ENCODE measurements around the gene TMEM81.

Gene TMEM81

GRCh38 chr1:205058853-205059252, 25.4 kb downstream of the TMEM81 start:
- Histone ChIP-seq H3K9me2 (replicated peaks; ENCODE audit: control insufficient read depth, low read length) (no peaks in the 10 kb centered on the region), H3K36me3 (ENCODE audit: control insufficient read depth, low read length) (no peaks in the 10 kb centered on the region), H3K27me3 (ENCODE audit: control insufficient read depth, low read length) (0 out of 2 replicates have a peak, but pooled peaks cover 5% of the 10 kb centered on the region), H4K20me1 (ENCODE audit: control insufficient read depth, insufficient read depth, low read depth, low read length) (no peaks in the 10 kb centered on the region), H3K4me1 (ENCODE audit: control insufficient read depth, low read length) (no peaks in the 10 kb centered on the region), H3K79me2 (ENCODE audit: control insufficient read depth, low read length) (no peaks in the 10 kb centered on the region), H3K9me3 (ENCODE audit: control insufficient read depth, insufficient read depth, low read length) (no peaks in the 10 kb centered on the region), H3F3A (ENCODE audit: control insufficient read depth, insufficient read depth) (no peaks in the 10 kb centered on the region), H3K4me2 (ENCODE audit: low read length) (no peak overlapping the region), H3K27ac (ENCODE audit: low read depth, low read length) (no peak overlapping the region), H3K4me3 (ENCODE audit: low read length) (no peak overlapping the region)
- TF ChIP-seq, protein P1, sequence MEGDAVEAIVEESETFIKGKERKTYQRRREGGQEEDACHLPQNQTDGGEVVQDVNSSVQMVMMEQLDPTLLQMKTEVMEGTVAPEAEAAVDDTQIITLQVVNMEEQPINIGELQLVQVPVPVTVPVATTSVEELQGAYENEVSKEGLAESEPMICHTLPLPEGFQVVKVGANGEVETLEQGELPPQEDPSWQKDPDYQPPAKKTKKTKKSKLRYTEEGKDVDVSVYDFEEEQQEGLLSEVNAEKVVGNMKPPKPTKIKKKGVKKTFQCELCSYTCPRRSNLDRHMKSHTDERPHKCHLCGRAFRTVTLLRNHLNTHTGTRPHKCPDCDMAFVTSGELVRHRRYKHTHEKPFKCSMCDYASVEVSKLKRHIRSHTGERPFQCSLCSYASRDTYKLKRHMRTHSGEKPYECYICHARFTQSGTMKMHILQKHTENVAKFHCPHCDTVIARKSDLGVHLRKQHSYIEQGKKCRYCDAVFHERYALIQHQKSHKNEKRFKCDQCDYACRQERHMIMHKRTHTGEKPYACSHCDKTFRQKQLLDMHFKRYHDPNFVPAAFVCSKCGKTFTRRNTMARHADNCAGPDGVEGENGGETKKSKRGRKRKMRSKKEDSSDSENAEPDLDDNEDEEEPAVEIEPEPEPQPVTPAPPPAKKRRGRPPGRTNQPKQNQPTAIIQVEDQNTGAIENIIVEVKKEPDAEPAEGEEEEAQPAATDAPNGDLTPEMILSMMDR (IDR thresholded peaks at IDR 0.05; ENCODE audit: low read depth, low read length, poor library complexity, severe bottlenecking) = no peak
- no peak for TF ChIP-seq EZH2phosphoT487 (IDR thresholded peaks at IDR 0.05; ENCODE audit: borderline replicate concordance, low read length)

GRCh38 chr1:205057808-205058575, 26.3 kb downstream of the TMEM81 start:
- Histone ChIP-seq H4K20me1 (ENCODE audit: control insufficient read depth, insufficient read depth, low read depth, low read length) (no peaks in the 10 kb centered on the region), H3K4me3 (ENCODE audit: low read length) (no peak overlapping the region), H3K79me2 (ENCODE audit: control insufficient read depth, low read length) (no peaks in the 10 kb centered on the region), H3F3A (ENCODE audit: control insufficient read depth, insufficient read depth) (no peaks in the 10 kb centered on the region), H3K9me2 (replicated peaks; ENCODE audit: control insufficient read depth, low read length) (no peaks in the 10 kb centered on the region), H3K9me3 (ENCODE audit: control insufficient read depth, insufficient read depth, low read length) (no peaks in the 10 kb centered on the region), H3K4me2 (ENCODE audit: low read length) (no peak overlapping the region), H3K27me3 (ENCODE audit: control insufficient read depth, low read length) (0 out of 2 replicates have a peak, but pooled peaks cover 5% of the 10 kb centered on the region), H3K4me1 (ENCODE audit: control insufficient read depth, low read length) (no peaks in the 10 kb centered on the region), H3K36me3 (ENCODE audit: control insufficient read depth, low read length) (no peaks in the 10 kb centered on the region), H3K27ac (ENCODE audit: low read depth, low read length) (no peak overlapping the region)
- TF ChIP-seq EZH2phosphoT487 (IDR thresholded peaks at IDR 0.05; ENCODE audit: borderline replicate concordance, low read length) = no peak
- TF ChIP-seq, protein P1 (IDR thresholded peaks at IDR 0.05; ENCODE audit: low read depth, low read length, poor library complexity, severe bottlenecking) = no peak

GRCh38 chr1:205056956-205057568, 27.2 kb downstream of the TMEM81 start:
- Histone ChIP-seq H3K27me3 (ENCODE audit: control insufficient read depth, low read length) (0 out of 2 replicates have a peak, but pooled peaks cover 5% of the 10 kb centered on the region), H4K20me1 (ENCODE audit: control insufficient read depth, insufficient read depth, low read depth, low read length) (no peaks in the 10 kb centered on the region), H3K9me2 (replicated peaks; ENCODE audit: control insufficient read depth, low read length) (no peaks in the 10 kb centered on the region), H3F3A (ENCODE audit: control insufficient read depth, insufficient read depth) (no peaks in the 10 kb centered on the region), H3K4me2 (ENCODE audit: low read length) (no peak overlapping the region), H3K79me2 (ENCODE audit: control insufficient read depth, low read length) (no peaks in the 10 kb centered on the region), H3K27ac (ENCODE audit: low read depth, low read length) (no peak overlapping the region), H3K4me3 (ENCODE audit: low read length) (no peak overlapping the region), H3K9me3 (ENCODE audit: control insufficient read depth, insufficient read depth, low read length) (no peaks in the 10 kb centered on the region), H3K4me1 (ENCODE audit: control insufficient read depth, low read length) (no peaks in the 10 kb centered on the region), H3K36me3 (ENCODE audit: control insufficient read depth, low read length) (no peaks in the 10 kb centered on the region)
- TF ChIP-seq EZH2phosphoT487 (IDR thresholded peaks at IDR 0.05; ENCODE audit: borderline replicate concordance, low read length) = no peak
- TF ChIP-seq, protein P1 (IDR thresholded peaks at IDR 0.05; ENCODE audit: low read depth, low read length, poor library complexity, severe bottlenecking) = no peak
